Neural crest cell (in vitro differentiated cells): ENCODE measurements around the gene LRRC1. TPM values are rescaled to one million over a fixed set of nuclear protein-coding genes. Genes with fewer than 3 reads are reported as not detected.

Experiments used
- DNase-seq: peaks from one replicate; pipeline ENCODE4 v3.0.0; 2021; ENCODE audit warnings: low read depth, mixed read lengths, low spot score
- H3K27ac Mint-ChIP-seq: one replicate; pipeline ENCODE4 v1.8.0; 2021; ENCODE audit warnings: mild to moderate bottlenecking, mixed read lengths; ENCODE audit not compliant: unreplicated experiment
- H3K27me3 Mint-ChIP-seq: 2 replicates; pipeline ENCODE4 v1.8.0; 2021; ENCODE audit warnings: low read depth, mild to moderate bottlenecking, mixed read lengths
- H3K36me3 Mint-ChIP-seq: 2 replicates; pipeline ENCODE4 v1.8.0; 2021; ENCODE audit warnings: low read depth, mild to moderate bottlenecking, mixed read lengths
- H3K4me1 Mint-ChIP-seq: 2 replicates; pipeline ENCODE4 v1.8.0; 2021; ENCODE audit warnings: mixed read lengths
- H3K4me3 Mint-ChIP-seq: one replicate; pipeline ENCODE4 v1.8.0; 2021; ENCODE audit warnings: mild to moderate bottlenecking, mixed read lengths
- H3K9me3 Mint-ChIP-seq: 2 replicates; pipeline ENCODE4 v1.8.0; 2021; ENCODE audit warnings: mixed read lengths
- total RNA-seq: library from RNA; stranded (reverse); gene quantifications from 2 replicates; pipeline ENCODE4 v1.2.1, GENCODE V29; 2021
- TF ChIP-seq, protein P1 (sequence below): fragments of 200-600 bp; sonication (generic); conservative IDR thresholded peaks from 2 replicates; pipeline ENCODE4 v1.5.0; 2021; ENCODE audit warnings: antibody characterized with exemption, mild to moderate bottlenecking

The LRRC1 gene
- total RNA-seq, 1 donor from 2014 or later, result 6.6 TPM

DNA sequence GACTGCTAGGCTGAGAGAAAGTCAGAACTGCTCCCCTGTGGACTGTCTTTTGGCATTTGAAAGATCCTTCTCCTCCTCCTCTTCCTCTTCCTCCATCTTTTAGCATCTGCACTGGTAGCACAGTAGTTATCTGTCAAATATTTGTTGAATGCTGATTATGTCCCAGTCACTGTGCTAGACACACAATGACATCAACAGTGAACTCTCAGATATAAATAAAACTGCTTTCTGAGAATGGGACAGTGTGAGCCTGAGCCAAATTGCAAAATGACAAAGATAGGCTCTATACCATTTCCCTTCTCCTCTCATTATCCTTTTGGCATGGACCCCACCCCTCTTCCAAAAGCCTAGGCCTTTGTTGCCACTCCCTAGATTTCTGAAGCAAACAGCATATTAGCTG is 27.9 kb upstream of the LRRC1 start:
- Mint-ChIP-seq H3K27ac (no peak overlapping the region), H3K4me1 (no peaks in the 10 kb centered on the region), H3K4me3 (no peak overlapping the region), H3K27me3 (no peaks in the 10 kb centered on the region), H3K9me3 (peaks cover 8% of the 10 kb centered on the region), H3K36me3 (peaks cover 4% of the 10 kb centered on the region)
- DNase-seq, result no peak
- TF ChIP-seq, protein P1, sequence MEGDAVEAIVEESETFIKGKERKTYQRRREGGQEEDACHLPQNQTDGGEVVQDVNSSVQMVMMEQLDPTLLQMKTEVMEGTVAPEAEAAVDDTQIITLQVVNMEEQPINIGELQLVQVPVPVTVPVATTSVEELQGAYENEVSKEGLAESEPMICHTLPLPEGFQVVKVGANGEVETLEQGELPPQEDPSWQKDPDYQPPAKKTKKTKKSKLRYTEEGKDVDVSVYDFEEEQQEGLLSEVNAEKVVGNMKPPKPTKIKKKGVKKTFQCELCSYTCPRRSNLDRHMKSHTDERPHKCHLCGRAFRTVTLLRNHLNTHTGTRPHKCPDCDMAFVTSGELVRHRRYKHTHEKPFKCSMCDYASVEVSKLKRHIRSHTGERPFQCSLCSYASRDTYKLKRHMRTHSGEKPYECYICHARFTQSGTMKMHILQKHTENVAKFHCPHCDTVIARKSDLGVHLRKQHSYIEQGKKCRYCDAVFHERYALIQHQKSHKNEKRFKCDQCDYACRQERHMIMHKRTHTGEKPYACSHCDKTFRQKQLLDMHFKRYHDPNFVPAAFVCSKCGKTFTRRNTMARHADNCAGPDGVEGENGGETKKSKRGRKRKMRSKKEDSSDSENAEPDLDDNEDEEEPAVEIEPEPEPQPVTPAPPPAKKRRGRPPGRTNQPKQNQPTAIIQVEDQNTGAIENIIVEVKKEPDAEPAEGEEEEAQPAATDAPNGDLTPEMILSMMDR, result no peak

DNA sequence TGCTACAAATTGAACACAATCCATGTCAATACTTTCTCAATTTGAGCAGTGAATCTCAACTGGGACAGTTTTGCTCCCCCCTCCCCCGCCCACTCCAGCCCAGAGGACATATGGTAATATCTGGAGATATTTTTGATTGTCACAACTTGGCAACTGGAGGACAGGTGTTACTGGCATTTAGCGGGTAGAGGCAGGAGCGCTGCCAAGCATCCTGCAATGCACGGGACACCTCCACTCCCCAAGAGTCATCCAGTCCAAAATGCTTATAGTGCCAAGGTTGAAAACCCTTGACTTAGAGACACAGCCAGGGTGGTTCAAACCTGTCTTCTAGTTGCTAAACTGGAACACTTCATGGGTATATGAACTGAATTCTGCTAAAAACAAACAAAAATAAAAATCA is 26.9 kb upstream of the LRRC1 start:
- TF ChIP-seq, protein P1, result no peak
- Mint-ChIP-seq H3K27ac (no peak overlapping the region), H3K27me3 (no peaks in the 10 kb centered on the region), H3K4me1 (peaks cover 1% of the 10 kb centered on the region), H3K36me3 (peaks cover 7% of the 10 kb centered on the region), H3K9me3 (peaks cover 9% of the 10 kb centered on the region), H3K4me3 (no peak overlapping the region)
- no peak for DNase-seq

DNA sequence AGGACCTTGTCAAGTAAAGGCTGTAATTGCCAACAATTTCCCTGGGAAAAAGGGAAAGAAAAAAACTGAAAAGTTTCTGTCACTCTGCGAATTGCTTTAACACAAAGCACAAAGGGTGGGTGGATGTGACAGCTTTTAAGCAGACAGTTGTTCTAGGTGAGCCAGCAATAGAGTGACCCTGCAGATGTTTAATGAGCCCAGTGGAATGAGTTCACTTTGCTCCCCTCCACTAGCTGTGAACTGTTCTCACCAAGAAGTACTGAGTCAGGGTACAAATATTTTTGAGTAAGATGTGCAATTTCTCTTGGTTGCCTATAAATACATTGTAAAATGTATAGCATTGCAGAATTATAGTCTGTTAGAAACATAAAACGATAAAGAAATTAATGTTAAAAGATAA is 26.2 kb upstream of the LRRC1 start:
- DNase-seq, result no peak
- no peaks in the 10 kb centered on the region for H3K27me3 Mint-ChIP-seq
- H3K4me3 Mint-ChIP-seq, result no peak overlapping the region
- TF ChIP-seq, protein P1, result no peak
- H3K36me3 Mint-ChIP-seq, result peaks cover 8% of the 10 kb centered on the region
- H3K9me3 Mint-ChIP-seq, result peaks cover 12% of the 10 kb centered on the region
- peaks cover 5% of the 10 kb centered on the region for H3K4me1 Mint-ChIP-seq
- H3K27ac Mint-ChIP-seq, result no peak overlapping the region

DNA sequence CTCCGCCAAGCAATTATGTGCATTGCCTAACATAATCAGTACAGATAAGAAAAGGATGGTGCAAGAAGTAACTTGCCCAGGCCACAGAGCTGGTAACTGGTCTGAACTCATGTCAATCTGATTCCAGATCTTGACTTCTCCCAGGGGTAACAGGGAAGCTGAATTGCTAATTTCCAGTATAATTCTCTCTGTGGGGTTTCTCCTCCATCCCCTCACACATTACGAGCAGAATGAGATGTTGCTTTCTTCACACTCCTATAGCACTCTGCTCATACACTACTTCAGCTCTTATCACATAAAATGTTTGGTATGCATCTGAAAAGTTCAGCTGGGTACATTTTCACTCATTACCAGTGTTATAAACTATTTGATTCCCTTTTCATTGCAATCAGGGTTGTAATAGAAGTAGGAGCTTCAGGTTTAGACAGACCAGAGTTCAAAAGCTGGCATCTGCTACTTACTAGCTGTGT is 24.0 kb upstream of the LRRC1 start:
- H3K4me1 Mint-ChIP-seq, result peaks cover 5% of the 10 kb centered on the region
- H3K4me3 Mint-ChIP-seq, result no peak overlapping the region
- H3K36me3 Mint-ChIP-seq, result peaks cover 11% of the 10 kb centered on the region
- peaks cover 9% of the 10 kb centered on the region for H3K9me3 Mint-ChIP-seq
- H3K27me3 Mint-ChIP-seq, result no peaks in the 10 kb centered on the region
- H3K27ac Mint-ChIP-seq, result no peak overlapping the region
- no peak for DNase-seq
- TF ChIP-seq, protein P1, result no peak

DNA sequence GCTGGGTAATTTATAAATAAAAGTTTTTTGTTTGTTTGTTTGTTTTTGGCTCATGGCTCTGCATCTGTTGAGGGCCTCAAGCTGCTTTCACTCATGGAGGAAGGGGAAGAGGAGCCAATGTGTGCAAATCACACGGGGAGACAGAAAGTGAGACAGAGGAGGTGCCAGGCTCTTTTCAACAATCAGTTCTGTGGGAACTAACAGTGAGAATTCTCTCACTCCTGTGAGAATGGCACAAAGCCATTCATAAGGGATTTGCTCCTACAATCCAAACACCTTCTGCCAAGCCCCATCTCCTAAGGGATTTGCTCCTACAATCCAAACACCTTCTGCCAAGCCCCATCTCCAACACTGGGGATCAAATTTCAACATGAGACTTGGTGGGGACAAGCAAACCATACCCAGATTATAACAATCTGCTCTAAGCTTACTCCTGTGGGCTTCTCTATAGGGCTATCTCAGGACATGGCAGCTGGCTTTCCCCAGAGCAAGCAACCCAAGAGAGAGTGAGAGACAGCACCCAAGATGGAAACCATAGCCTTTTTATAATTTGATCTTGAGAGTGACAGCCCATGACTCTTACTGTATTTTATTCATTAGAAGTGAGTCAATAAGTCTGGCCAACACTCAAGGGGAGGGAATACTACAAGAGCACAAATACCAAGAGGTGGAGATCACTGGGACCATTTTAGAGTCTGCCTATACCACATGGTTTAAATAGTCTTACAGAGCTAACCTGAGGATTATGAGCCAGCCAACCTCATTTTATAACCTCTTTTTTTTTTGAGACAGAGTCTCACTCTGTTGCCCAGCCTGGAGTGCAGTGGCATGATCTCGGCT is 22.8 kb upstream of the LRRC1 start:
- DNase-seq, result no peak

More for the DNA sequence above, 22.8 kb upstream of the LRRC1 start:
- H3K9me3 Mint-ChIP-seq, result peaks cover 6% of the 10 kb centered on the region
- TF ChIP-seq, protein P1, result no peak
- H3K4me3 Mint-ChIP-seq, result no peak overlapping the region
- peaks cover 5% of the 10 kb centered on the region for H3K4me1 Mint-ChIP-seq
- peaks cover 13% of the 10 kb centered on the region for H3K36me3 Mint-ChIP-seq
- H3K27ac Mint-ChIP-seq, result no peak overlapping the region
- H3K27me3 Mint-ChIP-seq, result no peaks in the 10 kb centered on the region
